HG02798 (cell line): ENCODE data around the gene SLC4A2.
"Not testable (repeated sequence)": the region's sequence is repeated elsewhere in the genome, so short reads cannot be mapped to it uniquely, and the experiment has no call there.

Experiments
- ATAC-seq: cut with Tn5 transposase; IDR thresholded peaks from one replicate; pipeline ENCODE4 v1.9.1; 2021; ENCODE audit warnings: mild to moderate bottlenecking; ENCODE audit not compliant: unreplicated experiment, poor library complexity

Gene SLC4A2

GRCh38 chr7:151024435-151025056, 34.8 kb upstream of the SLC4A2 start, which contains the start of gene ATG9B:
TSS of gene ATG9B (minus strand) at chr7:151024494. CDS start at chr7:151024423, 71 bp downstream.
- no peak for ATAC-seq

GRCh38 chr7:151025924-151026671, 33.3 kb upstream of the SLC4A2 start:
- no peak for ATAC-seq

- ATAC-seq = not testable (repeated sequence)
These were observed 32.3 kb upstream of the SLC4A2 start for GRCh38 chr7:151026771-151027727.

- ATAC-seq = not testable (repeated sequence)
These were observed 31.7 kb upstream of the SLC4A2 start for GRCh38 chr7:151027728-151028130.

GRCh38 chr7:151028131-151028947, 31.1 kb upstream of the SLC4A2 start, which contains the start of gene ABCB8:
TSS of gene ABCB8 (plus strand) at chr7:151028450. CDS start at chr7:151028516, 66 bp downstream.
- ATAC-seq = peak; percentile 98

GRCh38 chr7:151028948-151029501, 30.4 kb upstream of the SLC4A2 start:
- ATAC-seq = no peak

GRCh38 chr7:151031011-151031410, 28.4 kb upstream of the SLC4A2 start:
- no peak for ATAC-seq

GRCh38 chr7:151032936-151033863, 26.2 kb upstream of the SLC4A2 start:
- ATAC-seq = no peak

GRCh38 chr7:151033864-151034249, 25.5 kb upstream of the SLC4A2 start:
- ATAC-seq = no peak

GRCh38 chr7:151034312-151035025, 24.9 kb upstream of the SLC4A2 start:
- no peak for ATAC-seq

- no peak for ATAC-seq
These were observed 24.2 kb upstream of the SLC4A2 start for GRCh38 chr7:151035026-151035717.

GRCh38 chr7:151035902-151036301, 23.5 kb upstream of the SLC4A2 start:
- ATAC-seq = no peak

GRCh38 chr7:151038951-151039849, 20.2 kb upstream of the SLC4A2 start:
- ATAC-seq = peak; percentile 37

GRCh38 chr7:151039850-151040548, 19.4 kb upstream of the SLC4A2 start:
- no peak for ATAC-seq

GRCh38 chr7:151040616-151041375, 18.6 kb upstream of the SLC4A2 start:
- ATAC-seq = no peak
